Fibroblast of pulmonary artery (primary cell): ENCODE results near the gene EGLN2.
"Not testable (repeated sequence)": the region's sequence is repeated elsewhere in the genome, so short reads cannot be mapped to it uniquely, and the experiment has no call there.

Experiments
- DNase-seq: peaks from one replicate; pipeline ENCODE4 v3.0.0-alpha.2; 2010; ENCODE audit warnings: low read depth
- H3K4me3 ChIP-seq: replicated peaks from 2 replicates; pipeline ENCODE4 v1.5.1; 2011; ENCODE audit warnings: low read depth, mild to moderate bottlenecking, control low read depth, low read length, moderate library complexity
- TF ChIP-seq, protein P1 (sequence below): IDR thresholded peaks from 2 replicates; pipeline ENCODE4 v1.5.1; 2011; ENCODE audit warnings: mild to moderate bottlenecking, control low read depth, low read length, inconsistent platforms; ENCODE audit errors: missing control alignments

EGLN2 gene

DNA sequence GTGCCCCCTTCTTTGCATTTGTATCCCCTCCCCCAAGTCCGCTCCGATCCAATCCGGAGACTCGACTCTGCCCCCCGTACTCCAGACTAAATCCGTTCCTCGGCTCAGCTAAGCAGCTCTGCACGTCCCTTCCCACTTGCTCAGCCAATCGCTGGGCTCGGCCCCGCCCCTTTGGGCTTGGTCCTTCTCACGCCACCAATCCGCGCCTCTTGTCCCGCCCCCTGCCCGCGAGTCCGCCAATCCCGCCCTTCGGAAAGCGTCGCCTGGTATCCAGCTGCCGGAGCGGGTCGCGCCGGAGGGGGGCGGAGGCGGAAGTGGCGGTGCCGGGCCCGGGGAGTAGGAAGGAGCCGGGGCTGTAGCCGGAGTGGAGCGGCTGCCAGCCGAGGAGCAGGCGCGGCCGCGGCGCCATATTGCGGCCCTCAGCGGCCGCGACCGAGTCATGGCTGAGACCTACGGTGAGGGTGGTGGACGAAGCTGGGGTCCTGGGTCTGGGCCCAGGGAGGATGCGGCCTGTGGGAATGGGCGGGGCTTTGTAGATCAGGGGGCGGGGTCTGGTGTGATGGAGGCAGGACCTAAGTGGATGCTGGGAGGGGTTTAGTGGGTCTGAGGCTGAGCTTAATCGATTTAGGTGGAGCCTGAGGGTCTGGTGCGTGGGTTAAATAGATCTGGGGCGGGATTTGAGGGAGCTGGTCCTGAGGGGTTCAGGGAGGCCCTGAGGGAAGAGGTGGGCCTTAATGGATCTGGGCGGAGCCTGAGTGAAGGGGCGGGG is 20.9 kb upstream of the EGLN2 start, which contains the start of gene RAB4B:
Gene RAB4B, plus strand, starts transcription at position 311 of the 769 bp plus-strand sequence. Its CDS starts 129 bp downstream, at position 440.
- DNase-seq: peak; percentile 100
- TF ChIP-seq, protein P1, sequence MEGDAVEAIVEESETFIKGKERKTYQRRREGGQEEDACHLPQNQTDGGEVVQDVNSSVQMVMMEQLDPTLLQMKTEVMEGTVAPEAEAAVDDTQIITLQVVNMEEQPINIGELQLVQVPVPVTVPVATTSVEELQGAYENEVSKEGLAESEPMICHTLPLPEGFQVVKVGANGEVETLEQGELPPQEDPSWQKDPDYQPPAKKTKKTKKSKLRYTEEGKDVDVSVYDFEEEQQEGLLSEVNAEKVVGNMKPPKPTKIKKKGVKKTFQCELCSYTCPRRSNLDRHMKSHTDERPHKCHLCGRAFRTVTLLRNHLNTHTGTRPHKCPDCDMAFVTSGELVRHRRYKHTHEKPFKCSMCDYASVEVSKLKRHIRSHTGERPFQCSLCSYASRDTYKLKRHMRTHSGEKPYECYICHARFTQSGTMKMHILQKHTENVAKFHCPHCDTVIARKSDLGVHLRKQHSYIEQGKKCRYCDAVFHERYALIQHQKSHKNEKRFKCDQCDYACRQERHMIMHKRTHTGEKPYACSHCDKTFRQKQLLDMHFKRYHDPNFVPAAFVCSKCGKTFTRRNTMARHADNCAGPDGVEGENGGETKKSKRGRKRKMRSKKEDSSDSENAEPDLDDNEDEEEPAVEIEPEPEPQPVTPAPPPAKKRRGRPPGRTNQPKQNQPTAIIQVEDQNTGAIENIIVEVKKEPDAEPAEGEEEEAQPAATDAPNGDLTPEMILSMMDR: no peak
- peak within 1 kb of the TSS; percentile 74 for H3K4me3 ChIP-seq

DNA sequence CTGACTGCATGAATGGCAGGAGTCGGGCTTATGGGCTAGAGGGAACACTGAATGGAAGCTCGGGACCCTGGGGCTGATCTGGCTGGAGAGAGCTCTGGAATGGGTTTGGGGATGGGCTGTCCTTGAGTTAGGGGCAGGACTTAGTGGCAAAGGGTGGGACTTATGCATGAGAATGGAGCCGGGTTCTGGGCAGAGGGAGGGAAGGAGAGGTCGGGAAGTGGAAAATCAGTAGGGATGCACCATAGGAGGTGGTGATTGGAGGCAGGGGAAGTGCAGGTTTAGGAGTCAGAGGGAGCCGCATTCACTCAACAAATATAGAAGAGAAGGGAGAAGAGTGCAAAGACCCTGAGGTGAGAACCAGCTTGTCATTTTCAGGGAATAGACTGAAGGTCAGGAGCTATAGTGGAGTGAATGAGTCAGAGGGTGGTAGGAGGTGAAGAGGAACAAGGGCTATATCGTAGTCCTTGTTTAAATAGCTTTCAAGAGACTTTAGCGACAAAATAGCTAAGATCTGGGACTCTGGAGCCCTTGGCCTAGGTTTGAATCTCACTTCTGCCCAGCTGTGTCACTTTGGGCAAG is 20.2 kb upstream of the EGLN2 start:
- no peak for DNase-seq
- H3K4me3 ChIP-seq: peak overlapping the region; percentile 74
- TF ChIP-seq, protein P1: no peak

DNA sequence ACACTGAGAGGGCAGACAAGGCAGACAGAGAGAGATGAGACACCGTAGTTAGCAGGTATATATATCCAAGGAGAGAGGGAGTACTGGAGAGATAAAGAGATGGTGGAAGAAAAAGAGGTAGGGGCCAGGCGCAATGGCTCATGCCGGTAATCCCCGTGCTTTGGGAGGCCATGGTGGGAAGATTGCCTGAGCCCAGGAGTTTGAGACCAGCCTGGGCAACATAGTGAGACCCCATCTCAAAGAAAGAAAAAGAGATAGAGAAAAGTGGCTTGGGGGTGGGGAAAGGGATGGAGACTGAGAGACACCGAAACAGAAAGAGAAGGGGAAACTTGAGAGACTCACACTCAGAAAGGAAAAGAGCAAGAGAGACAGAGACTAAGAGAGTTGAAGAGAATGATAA is 18.4 kb upstream of the EGLN2 start:
- TF ChIP-seq, protein P1: no peak
- H3K4me3 ChIP-seq: no peak overlapping the region
- no peak for DNase-seq

DNA sequence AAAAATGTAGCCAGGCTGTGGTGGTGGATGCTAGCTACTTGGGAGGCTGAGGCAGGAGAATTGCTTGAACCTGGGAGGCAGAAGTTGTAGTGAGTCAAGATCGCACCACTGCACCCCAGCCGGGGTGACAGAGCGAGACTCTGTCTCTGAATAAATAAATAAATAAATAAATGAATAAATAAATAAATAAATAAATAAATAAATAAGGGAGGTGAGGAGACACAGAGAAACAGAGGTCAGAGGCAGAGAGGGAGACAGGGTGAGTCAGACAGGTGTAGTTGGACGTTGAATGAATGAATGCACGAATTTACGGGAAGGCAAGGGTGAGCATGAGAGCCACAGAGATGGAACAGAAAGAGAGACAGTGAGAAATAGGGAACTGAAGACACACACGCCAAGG is 17.9 kb upstream of the EGLN2 start:
- no peak for DNase-seq
- TF ChIP-seq, protein P1: no peak
- H3K4me3 ChIP-seq: no peak overlapping the region

DNA sequence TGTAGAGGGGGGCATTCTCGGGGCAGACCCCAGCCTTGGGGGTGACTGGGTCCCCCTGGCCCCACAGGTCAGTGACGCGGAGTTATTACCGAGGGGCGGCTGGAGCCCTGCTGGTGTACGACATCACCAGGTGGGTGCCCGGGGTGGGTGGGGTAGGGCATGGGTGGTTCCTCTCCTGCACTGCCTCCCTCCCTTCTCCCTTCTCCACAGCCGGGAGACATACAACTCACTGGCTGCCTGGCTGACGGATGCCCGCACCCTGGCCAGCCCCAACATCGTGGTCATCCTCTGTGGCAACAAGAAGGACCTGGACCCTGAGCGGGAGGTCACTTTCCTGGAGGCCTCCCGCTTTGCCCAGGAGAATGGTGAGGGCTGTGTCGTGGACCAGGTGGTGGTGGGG is 15.3 kb upstream of the EGLN2 start:
- TF ChIP-seq, protein P1: no peak
- no peak overlapping the region for H3K4me3 ChIP-seq
- no peak for DNase-seq

DNA sequence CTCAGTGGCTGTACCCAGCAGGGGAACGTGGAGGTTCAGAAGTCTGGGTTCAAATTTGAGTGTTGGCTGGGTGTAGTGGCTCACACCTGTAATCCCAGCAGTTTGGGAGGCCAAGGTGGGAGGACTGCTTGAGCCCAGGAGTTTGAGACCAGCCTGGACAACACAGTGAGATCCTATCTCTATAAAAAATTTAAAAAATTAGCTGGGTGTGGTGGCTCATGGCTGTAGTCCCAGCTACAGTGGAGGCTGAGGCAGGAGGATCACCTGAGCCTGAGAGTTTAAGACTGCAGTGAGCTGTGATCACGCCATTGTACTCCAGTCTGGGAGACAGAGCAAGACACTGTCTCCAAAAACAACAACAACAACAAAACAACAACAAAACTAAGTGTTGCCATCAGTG is 14.8 kb upstream of the EGLN2 start:
- not testable (repeated sequence) for H3K4me3 ChIP-seq, DNase-seq

DNA sequence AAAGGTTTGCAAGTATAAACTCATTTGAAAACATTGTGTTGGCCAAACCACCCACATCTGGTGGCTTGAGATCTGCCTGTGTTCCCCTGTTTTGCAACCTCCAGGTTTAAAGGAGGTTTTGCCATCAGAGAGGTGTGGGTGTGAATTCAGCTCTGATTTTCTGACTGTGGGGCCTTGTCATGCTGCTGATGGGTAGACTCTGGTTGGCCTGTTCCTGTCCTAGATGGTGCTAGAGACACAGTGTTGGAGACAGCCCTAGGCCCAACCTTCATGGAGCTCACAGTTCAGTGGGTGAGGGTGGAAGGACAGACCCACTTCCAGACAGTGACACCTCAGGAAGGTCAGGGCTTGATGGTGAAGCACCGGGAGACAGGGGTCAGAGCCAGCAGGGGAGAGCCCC is 13.5 kb upstream of the EGLN2 start:
- no peak overlapping the region for H3K4me3 ChIP-seq
- TF ChIP-seq, protein P1: no peak
- DNase-seq: no peak
